ENCODE data around the gene CEACAM18.
A peak's percentile ranks its signal among the peaks of the same experiment; 100 is the strongest.
"Not testable (repeated sequence)": the region's sequence is repeated elsewhere in the genome, so short reads cannot be mapped to it uniquely, and the experiment has no call there.

CEACAM18 gene

GRCh38 chr19:51441410-51442390, 36.6 kb upstream of the CEACAM18 start:
- Histone ChIP-seq H3K4me3 (peak overlapping the region; percentile 24 to 50 (median 42); a peak in 16 of 20 replicates), H4K20me1 (peaks cover 0 to 12% (median 0%) of the 10 kb centered on the region in 11 experiments; a peak in 2 of 22 replicates), H3K9me3 (replicated peaks in 1 of 11) (peaks cover 0 to 4% (median under 1%) of the 10 kb centered on the region in 11 experiments; a peak in 9 of 22 replicates), H3K27me3 (peaks cover 0 to 15% (median 0%) of the 10 kb centered on the region in 11 experiments; a peak in 5 of 22 replicates), H3K4me1 (peaks cover 21 to 30% (median 27%) of the 10 kb centered on the region in 10 experiments), H3K27ac (peak overlapping the region in 8 of 11 experiments; percentile 24 to 59 (median 36); a peak in 13 of 22 replicates), H3K9ac (peak overlapping the region; percentile 7 to 59 (median 38); a peak in 16 of 22 replicates), H3K36me3 (no peaks in the 10 kb centered on the region), H3K4me2 (peak overlapping the region; percentile 88 to 95 (median 92))
- TF ChIP-seq Cebpa-rat (IDR thresholded peaks at IDR 0.05): no peak

GRCh38 chr19:51447510-51447909, 30.8 kb upstream of the CEACAM18 start:
- peaks cover 11 to 18% (median 16%) of the 10 kb centered on the region in 10 experiments for H3K4me1 ChIP-seq
- H3K4me3 ChIP-seq, H4K20me1 ChIP-seq, H3K36me3 ChIP-seq, H3K9ac ChIP-seq, H3K27ac ChIP-seq, H3K27me3 ChIP-seq: not testable (repeated sequence)
- H3K4me2 ChIP-seq: peak overlapping the region in 8 of 11 experiments; percentile 54 to 90 (median 70); a peak in 10 of 22 replicates
- peaks cover 9 to 33% (median 25%) of the 10 kb centered on the region in 11 experiments for H3K9me3 ChIP-seq (replicated peaks in 1 of 11)

GRCh38 chr19:51448011-51448410, 30.3 kb upstream of the CEACAM18 start:
- H3K4me3 ChIP-seq: peak overlapping the region in 1 of 10 experiments; percentile 5; a peak in 2 of 20 replicates
- H3K4me1 ChIP-seq: peaks cover 9 to 16% (median 12%) of the 10 kb centered on the region in 10 experiments
- H3K9ac ChIP-seq: peak overlapping the region in 2 of 11 experiments; percentile 8 to 46; a peak in 2 of 22 replicates
- no peaks in the 10 kb centered on the region for H3K27me3 ChIP-seq
- H3K27ac ChIP-seq: no peak overlapping the region
- H3K9me3 ChIP-seq (replicated peaks in 1 of 11): peaks cover 9 to 33% (median 25%) of the 10 kb centered on the region in 11 experiments
- H4K20me1 ChIP-seq: no peaks in the 10 kb centered on the region; a peak in 1 of 22 replicates
- peak overlapping the region; percentile 54 to 90 (median 69) for H3K4me2 ChIP-seq
- no peaks in the 10 kb centered on the region for H3K36me3 ChIP-seq
- TF ChIP-seq Cebpa-rat (IDR thresholded peaks at IDR 0.05): no peak

- peak overlapping the region in 1 of 10 experiments; percentile 5; a peak in 2 of 20 replicates for H3K4me3 ChIP-seq
- H3K4me2 ChIP-seq: peak overlapping the region; percentile 54 to 90 (median 69)
- H3K4me1 ChIP-seq: peaks cover 9 to 16% (median 12%) of the 10 kb centered on the region in 10 experiments
- H3K27me3 ChIP-seq: no peaks in the 10 kb centered on the region
- no peak overlapping the region for H3K27ac ChIP-seq
- TF ChIP-seq Cebpa-rat (IDR thresholded peaks at IDR 0.05): no peak
- H3K9ac ChIP-seq: peak overlapping the region in 2 of 11 experiments; percentile 8 to 46; a peak in 2 of 22 replicates
- peaks cover 9 to 33% (median 25%) of the 10 kb centered on the region in 11 experiments for H3K9me3 ChIP-seq (replicated peaks in 1 of 11)
- H3K36me3 ChIP-seq: no peaks in the 10 kb centered on the region
- H4K20me1 ChIP-seq: no peaks in the 10 kb centered on the region; a peak in 1 of 22 replicates
Observed at GRCh38 chr19:51448411-51449016, 29.8 kb upstream of the CEACAM18 start.

- no peak overlapping the region for H3K4me3 ChIP-seq
- peaks cover 9 to 16% (median 12%) of the 10 kb centered on the region in 10 experiments for H3K4me1 ChIP-seq
- no peak overlapping the region for H3K27ac ChIP-seq
- no peaks in the 10 kb centered on the region for H3K36me3 ChIP-seq
- no peak overlapping the region for H3K4me2 ChIP-seq
- H3K27me3 ChIP-seq: no peaks in the 10 kb centered on the region
- no peak for TF ChIP-seq Cebpa-rat (IDR thresholded peaks at IDR 0.05)
- peaks cover 9 to 33% (median 25%) of the 10 kb centered on the region in 11 experiments for H3K9me3 ChIP-seq (replicated peaks in 1 of 11)
- no peaks in the 10 kb centered on the region for H4K20me1 ChIP-seq
- no peak overlapping the region for H3K9ac ChIP-seq
Observed at GRCh38 chr19:51450730-51451307, 27.5 kb upstream of the CEACAM18 start.

- no peak overlapping the region for H3K27ac ChIP-seq
- H3K4me1 ChIP-seq: peaks cover 12 to 29% (median 16%) of the 10 kb centered on the region in 10 experiments
- H3K36me3 ChIP-seq: no peaks in the 10 kb centered on the region
- no peaks in the 10 kb centered on the region for H3K27me3 ChIP-seq
- peak overlapping the region in 2 of 11 experiments; percentile 27 to 53; a peak in 2 of 22 replicates for H3K4me2 ChIP-seq
- H3K4me3 ChIP-seq: no peak overlapping the region
- 0 out of 22 replicates have a peak overlapping the region, but pooled peaks of 1 of the 11 experiments have one; percentile 2 for H3K9ac ChIP-seq
- no peak for TF ChIP-seq Cebpa-rat (IDR thresholded peaks at IDR 0.05)
- no peaks in the 10 kb centered on the region for H4K20me1 ChIP-seq
- H3K9me3 ChIP-seq (replicated peaks in 1 of 11): peaks cover 0 to 1% (median 0%) of the 10 kb centered on the region in 11 experiments; a peak in 2 of 22 replicates
Observed at GRCh38 chr19:51456541-51457290, 21.6 kb upstream of the CEACAM18 start.

GRCh38 chr19:51457351-51458013, 20.9 kb upstream of the CEACAM18 start:
- Histone ChIP-seq H3K27me3 (peaks cover 0 to 2% (median 0%) of the 10 kb centered on the region in 11 experiments; a peak in 2 of 22 replicates), H3K4me1 (peaks cover 15 to 36% (median 20%) of the 10 kb centered on the region in 10 experiments), H4K20me1 (no peaks in the 10 kb centered on the region), H3K9ac (no peak overlapping the region), H3K9me3 (replicated peaks in 1 of 11) (no peaks in the 10 kb centered on the region), H3K4me2 (no peak overlapping the region), H3K4me3 (no peak overlapping the region), H3K36me3 (no peaks in the 10 kb centered on the region), H3K27ac (no peak overlapping the region)
- no peak for TF ChIP-seq Cebpa-rat (IDR thresholded peaks at IDR 0.05)
